ENCODE measurements around the gene TRIM33. TPM values are rescaled to one million over a fixed set of nuclear protein-coding genes. Genes with fewer than 3 reads are reported as not detected.

The TRIM33 gene
- total RNA-seq, 1 experiment from 2014 or later = 53.8 TPM

DNA sequence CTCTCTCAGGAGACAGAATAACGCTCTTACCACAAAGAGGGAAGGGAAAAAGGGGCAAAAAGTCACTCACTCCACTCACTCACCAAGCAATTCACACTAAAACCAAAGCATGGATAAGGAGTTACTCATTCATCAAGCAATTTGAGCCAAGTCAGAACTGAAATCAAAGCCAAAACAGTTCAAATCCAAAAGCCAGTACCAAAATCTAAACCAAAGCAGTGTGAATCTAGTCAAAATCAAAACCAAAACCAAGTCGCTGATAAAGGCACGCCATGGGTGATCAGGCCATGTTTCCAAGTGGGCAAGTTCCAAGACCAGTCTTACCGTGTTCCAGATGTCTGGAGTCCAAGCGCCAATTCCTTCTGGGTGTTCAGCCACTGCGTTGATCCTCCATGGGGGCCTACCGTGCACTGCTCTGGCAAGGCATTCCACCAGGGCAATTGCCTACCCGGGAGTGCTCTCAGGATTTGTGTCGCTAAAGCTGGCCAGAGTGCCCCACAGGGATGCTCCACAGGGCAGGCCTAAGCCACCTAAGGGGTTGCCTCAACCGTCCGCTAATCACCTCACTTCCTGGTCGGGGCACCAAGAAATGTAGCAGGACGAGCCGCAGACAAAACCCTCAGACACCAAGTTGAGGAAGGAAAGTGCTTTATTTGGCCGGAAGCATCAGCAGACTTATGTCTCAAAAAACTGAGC is 142.3 kb downstream of the TRIM33 start:
- Histone ChIP-seq H2BK20ac (ENCODE audit: low read depth, low read length, poor library complexity, severe bottlenecking) (no peak overlapping the region), H3K4me1 (ENCODE audit: insufficient read depth, low read length) (no peaks in the 10 kb centered on the region), H3K14ac (ENCODE audit: insufficient read depth, low read length) (no peak overlapping the region), H2BK15ac (ENCODE audit: low read depth, low read length) (no peak overlapping the region), H2BK5ac (ENCODE audit: insufficient read length, low read length) (no peak overlapping the region), H4K91ac (ENCODE audit: insufficient read length, low read depth, low read length) (no peak overlapping the region), H4K8ac (replicated peaks; ENCODE audit: insufficient read length, low read depth, low read length) (no peak overlapping the region), H2BK120ac (ENCODE audit: low read depth, low read length, poor library complexity, severe bottlenecking) (no peak overlapping the region), H3K18ac (ENCODE audit: insufficient read length, low read depth, low read length) (no peak overlapping the region), H3K56ac (ENCODE audit: insufficient read length, low read depth, low read length) (no peak overlapping the region), H3K9ac (ENCODE audit: extremely low read depth, insufficient read length, low read length) (no peak overlapping the region), H3K27ac (ENCODE audit: insufficient read length, low read depth, low read length) (no peak overlapping the region), H3K23me2 (ENCODE audit: insufficient read length, low read depth, low read length, poor library complexity, severe bottlenecking) (no peaks in the 10 kb centered on the region), H3K23ac (ENCODE audit: insufficient read length, low read depth, low read length) (no peak overlapping the region), H2AK5ac (ENCODE audit: insufficient read length, low read length) (no peak overlapping the region), H3K79me1 (ENCODE audit: insufficient read depth, low read depth, low read length, poor library complexity, severe bottlenecking) (no peaks in the 10 kb centered on the region), H3K4me2 (ENCODE audit: insufficient read depth, insufficient read length, low read length) (no peak overlapping the region), H3T11ph (ENCODE audit: low read length) (no peak overlapping the region), H3K4ac (ENCODE audit: low read depth, low read length) (no peak overlapping the region), H4K5ac (ENCODE audit: insufficient read length, low read depth, low read length) (no peak overlapping the region), H2BK12ac (ENCODE audit: insufficient read length, low read depth, low read length) (no peak overlapping the region), H3K9me3 (ENCODE audit: control insufficient read depth, low read depth, low read length) (no peaks in the 10 kb centered on the region), H2AFZ (ENCODE audit: low read length) (no peak overlapping the region), H3K79me2 (ENCODE audit: insufficient read depth, low read length) (no peaks in the 10 kb centered on the region), H4K20me1 (ENCODE audit: control insufficient read depth, insufficient read depth, insufficient read length) (no peaks in the 10 kb centered on the region), H3K27me3 (ENCODE audit: insufficient read depth, low read length) (no peaks in the 10 kb centered on the region)
- Mint-ChIP-seq H3K27me3 (ENCODE audit: low read depth) (peaks cover 2% of the 10 kb centered on the region; the same call in 1 of the 2 replicates), H3K4me3 (no peak overlapping the region), H3K36me3 (ENCODE audit: insufficient read depth in 1 of 3, low read depth in 3 of 3) (peaks cover 5 to 15% (median 7%) of the 10 kb centered on the region in 3 experiments; a peak in 6 of 7 replicates), H3K4me1 (peaks cover 13 to 20% of the 10 kb centered on the region in 2 experiments), H3K9me3 (peaks cover 11 to 22% of the 10 kb centered on the region in 2 experiments), H3K27ac (no peak overlapping the region)
- no peak for DNase-seq
- TF ChIP-seq, protein P1, sequence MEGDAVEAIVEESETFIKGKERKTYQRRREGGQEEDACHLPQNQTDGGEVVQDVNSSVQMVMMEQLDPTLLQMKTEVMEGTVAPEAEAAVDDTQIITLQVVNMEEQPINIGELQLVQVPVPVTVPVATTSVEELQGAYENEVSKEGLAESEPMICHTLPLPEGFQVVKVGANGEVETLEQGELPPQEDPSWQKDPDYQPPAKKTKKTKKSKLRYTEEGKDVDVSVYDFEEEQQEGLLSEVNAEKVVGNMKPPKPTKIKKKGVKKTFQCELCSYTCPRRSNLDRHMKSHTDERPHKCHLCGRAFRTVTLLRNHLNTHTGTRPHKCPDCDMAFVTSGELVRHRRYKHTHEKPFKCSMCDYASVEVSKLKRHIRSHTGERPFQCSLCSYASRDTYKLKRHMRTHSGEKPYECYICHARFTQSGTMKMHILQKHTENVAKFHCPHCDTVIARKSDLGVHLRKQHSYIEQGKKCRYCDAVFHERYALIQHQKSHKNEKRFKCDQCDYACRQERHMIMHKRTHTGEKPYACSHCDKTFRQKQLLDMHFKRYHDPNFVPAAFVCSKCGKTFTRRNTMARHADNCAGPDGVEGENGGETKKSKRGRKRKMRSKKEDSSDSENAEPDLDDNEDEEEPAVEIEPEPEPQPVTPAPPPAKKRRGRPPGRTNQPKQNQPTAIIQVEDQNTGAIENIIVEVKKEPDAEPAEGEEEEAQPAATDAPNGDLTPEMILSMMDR (conservative IDR thresholded peaks at IDR 0.05) = no peak
- no CpG with 5 or more reads among the region's 15 CpGs for WGBS (ENCODE audit: extremely low coverage, insufficient read length, low lambda C conversion rate)

Measured in H9 (cell line).